Measurements from ENCODE around the gene GPX5.

The GPX5 gene

DNA sequence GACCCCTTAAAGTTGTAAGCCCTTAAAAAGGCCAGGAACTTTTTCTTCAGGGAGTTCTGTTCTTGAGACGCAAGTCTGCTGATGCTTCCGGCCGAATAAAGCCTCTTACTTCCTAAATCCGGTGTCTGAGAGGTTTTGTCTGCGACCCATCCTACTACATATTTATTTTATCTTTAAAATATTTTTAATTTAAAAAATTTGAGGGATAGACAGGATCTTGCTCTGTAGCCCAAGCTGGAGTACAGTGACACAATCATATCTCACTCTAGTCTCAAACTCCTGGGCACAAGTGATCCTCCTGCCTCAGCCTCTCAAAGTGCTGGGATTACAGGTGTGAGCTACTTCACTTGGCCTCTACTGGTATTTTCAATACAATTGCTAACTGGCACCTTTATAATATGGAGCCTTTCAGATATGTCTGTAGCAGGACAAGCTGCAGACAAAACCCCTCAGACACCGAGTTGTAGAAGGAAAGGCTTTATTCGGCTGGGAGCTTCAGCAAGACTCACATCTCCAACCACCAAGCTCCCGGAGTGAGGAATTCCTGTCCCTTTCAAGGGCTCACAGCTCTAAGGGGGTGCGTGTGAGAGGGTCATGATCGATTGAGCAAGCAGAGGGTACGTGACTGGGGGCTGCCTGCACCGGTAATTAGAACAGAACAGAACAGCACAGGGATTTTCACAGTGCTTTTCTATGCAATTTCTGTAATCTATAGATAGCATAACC, 41.0 kb downstream of the GPX5 start:
- Histone ChIP-seq H3K18ac (ENCODE audit: low read length) (no peak overlapping the region), H3K23ac (ENCODE audit: low read length) (no peak overlapping the region), H3K4me3 (ENCODE audit: low read length) (no peak overlapping the region), H3K9ac (ENCODE audit: low read length) (no peak overlapping the region), H2BK5ac (ENCODE audit: low read length) (no peak overlapping the region), H3K4ac (ENCODE audit: low read depth, low read length) (no peak overlapping the region), H3K36me3 (ENCODE audit: control insufficient read depth, insufficient read depth, low read length) (no peaks in the 10 kb centered on the region), H2AK5ac (ENCODE audit: low read length) (no peak overlapping the region), H3K4me1 (ENCODE audit: control insufficient read depth, low read depth, low read length) (no peaks in the 10 kb centered on the region), H2BK120ac (ENCODE audit: low read depth, low read length) (no peak overlapping the region), H3K4me2 (ENCODE audit: low read length) (no peak overlapping the region), H3K79me2 (ENCODE audit: control insufficient read depth, insufficient read depth, low read length) (no peaks in the 10 kb centered on the region), H3K56ac (ENCODE audit: low read length) (no peak overlapping the region), H2BK15ac (replicated peaks; ENCODE audit: low read depth) (no peak overlapping the region), H3K27ac (ENCODE audit: low read depth, low read length) (no peak overlapping the region), H4K5ac (ENCODE audit: low read length) (no peak overlapping the region), H3K79me1 (ENCODE audit: low read length) (no peaks in the 10 kb centered on the region), H4K8ac (ENCODE audit: low read depth, low read length) (no peak overlapping the region), H3K27me3 (ENCODE audit: insufficient read depth, low read length, poor library complexity) (no peaks in the 10 kb centered on the region)
- no CpG with 5 or more reads among the region's 12 CpGs for whole genome bisulfite sequencing (ENCODE audit: extremely low coverage, insufficient coverage, low lambda C conversion rate)
- no peak for DNase-seq

DNA sequence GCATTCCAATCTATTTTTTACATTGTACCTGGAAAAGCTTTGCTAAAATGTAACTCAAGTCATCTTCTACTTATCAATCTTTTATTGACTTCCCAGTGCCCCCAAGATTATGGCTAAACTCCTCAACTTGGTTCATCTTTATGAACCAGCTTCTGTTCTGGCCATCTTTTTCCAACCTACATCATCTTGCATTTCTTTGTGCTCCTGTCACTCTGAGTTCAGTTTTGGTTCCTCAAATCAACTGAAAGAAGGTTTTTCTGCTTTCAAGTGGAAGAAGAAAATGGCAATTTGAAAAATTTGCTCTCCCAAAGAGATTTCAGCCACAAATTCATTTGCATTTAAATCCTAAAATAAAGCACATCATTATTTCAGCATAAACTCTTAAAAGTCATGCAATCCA, 41.8 kb downstream of the GPX5 start:
- H2BK120ac ChIP-seq (ENCODE audit: low read depth, low read length), result no peak overlapping the region
- H3K27me3 ChIP-seq (ENCODE audit: insufficient read depth, low read length, poor library complexity), result no peaks in the 10 kb centered on the region
- no peak overlapping the region for H3K4ac ChIP-seq (ENCODE audit: low read depth, low read length)
- no peak overlapping the region for H4K8ac ChIP-seq (ENCODE audit: low read depth, low read length)
- no peaks in the 10 kb centered on the region for H3K79me1 ChIP-seq (ENCODE audit: low read length)
- no peak for DNase-seq
- H2AK5ac ChIP-seq (ENCODE audit: low read length), result no peak overlapping the region
- no peak overlapping the region for H3K4me3 ChIP-seq (ENCODE audit: low read length)
- no peak overlapping the region for H2BK5ac ChIP-seq (ENCODE audit: low read length)
- H3K79me2 ChIP-seq (ENCODE audit: control insufficient read depth, insufficient read depth, low read length), result no peaks in the 10 kb centered on the region
- no peaks in the 10 kb centered on the region for H3K4me1 ChIP-seq (ENCODE audit: control insufficient read depth, low read depth, low read length)
- H3K56ac ChIP-seq (ENCODE audit: low read length), result no peak overlapping the region
- no peak overlapping the region for H3K9ac ChIP-seq (ENCODE audit: low read length)
- no peak overlapping the region for H3K27ac ChIP-seq (ENCODE audit: low read depth, low read length)
- H4K5ac ChIP-seq (ENCODE audit: low read length), result no peak overlapping the region
- no peak overlapping the region for H3K18ac ChIP-seq (ENCODE audit: low read length)
- H2BK15ac ChIP-seq (replicated peaks; ENCODE audit: low read depth), result no peak overlapping the region
- no peak overlapping the region for H3K4me2 ChIP-seq (ENCODE audit: low read length)
- H3K36me3 ChIP-seq (ENCODE audit: control insufficient read depth, insufficient read depth, low read length), result no peaks in the 10 kb centered on the region
- no peak overlapping the region for H3K23ac ChIP-seq (ENCODE audit: low read length)

DNA sequence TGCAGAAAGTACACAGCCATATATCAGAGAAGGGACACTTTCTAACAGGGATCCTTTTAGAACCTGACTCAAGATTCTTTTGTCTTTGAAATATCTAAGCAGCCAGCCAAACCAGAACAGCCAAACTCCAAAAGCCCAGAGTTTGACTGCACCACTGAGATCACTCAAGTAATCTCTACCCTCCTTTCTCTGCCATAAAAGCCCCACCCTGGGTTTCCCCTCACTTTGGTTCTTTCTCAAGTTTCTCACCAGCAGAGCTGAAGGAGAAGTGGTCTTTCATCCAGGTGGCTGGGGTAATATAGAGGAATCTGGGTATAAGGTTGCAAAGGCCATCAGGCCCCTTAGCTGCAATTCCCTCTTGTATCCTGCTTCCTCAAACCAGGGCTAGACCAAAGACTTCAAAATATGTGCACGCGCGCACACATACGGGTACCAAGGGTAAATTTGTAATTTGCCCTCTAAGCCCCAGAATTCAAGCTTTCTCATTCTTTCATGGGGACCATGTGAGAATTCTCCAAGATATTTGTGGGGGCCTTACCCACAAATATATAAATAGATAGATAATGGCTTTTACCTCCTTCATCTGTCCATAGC, 42.9 kb downstream of the GPX5 start:
- Histone ChIP-seq H3K4ac (ENCODE audit: low read depth, low read length) (no peak overlapping the region), H3K4me3 (ENCODE audit: low read length) (no peak overlapping the region), H3K27ac (ENCODE audit: low read depth, low read length) (no peak overlapping the region), H3K27me3 (ENCODE audit: insufficient read depth, low read length, poor library complexity) (no peaks in the 10 kb centered on the region), H2AK5ac (ENCODE audit: low read length) (no peak overlapping the region), H3K79me1 (ENCODE audit: low read length) (no peaks in the 10 kb centered on the region), H4K5ac (ENCODE audit: low read length) (no peak overlapping the region), H4K8ac (ENCODE audit: low read depth, low read length) (no peak overlapping the region), H2BK15ac (replicated peaks; ENCODE audit: low read depth) (no peak overlapping the region), H3K4me1 (ENCODE audit: control insufficient read depth, low read depth, low read length) (no peaks in the 10 kb centered on the region), H3K79me2 (ENCODE audit: control insufficient read depth, insufficient read depth, low read length) (no peaks in the 10 kb centered on the region), H3K36me3 (ENCODE audit: control insufficient read depth, insufficient read depth, low read length) (no peaks in the 10 kb centered on the region), H3K23ac (ENCODE audit: low read length) (no peak overlapping the region), H3K9ac (ENCODE audit: low read length) (no peak overlapping the region), H3K4me2 (ENCODE audit: low read length) (no peak overlapping the region), H2BK120ac (ENCODE audit: low read depth, low read length) (no peak overlapping the region), H3K56ac (ENCODE audit: low read length) (no peak overlapping the region), H3K18ac (ENCODE audit: low read length) (no peak overlapping the region), H2BK5ac (ENCODE audit: low read length) (no peak overlapping the region)
- WGBS (ENCODE audit: extremely low coverage, insufficient coverage, low lambda C conversion rate), result no CpG with 5 or more reads among the region's 4 CpGs
- no peak for DNase-seq

DNA sequence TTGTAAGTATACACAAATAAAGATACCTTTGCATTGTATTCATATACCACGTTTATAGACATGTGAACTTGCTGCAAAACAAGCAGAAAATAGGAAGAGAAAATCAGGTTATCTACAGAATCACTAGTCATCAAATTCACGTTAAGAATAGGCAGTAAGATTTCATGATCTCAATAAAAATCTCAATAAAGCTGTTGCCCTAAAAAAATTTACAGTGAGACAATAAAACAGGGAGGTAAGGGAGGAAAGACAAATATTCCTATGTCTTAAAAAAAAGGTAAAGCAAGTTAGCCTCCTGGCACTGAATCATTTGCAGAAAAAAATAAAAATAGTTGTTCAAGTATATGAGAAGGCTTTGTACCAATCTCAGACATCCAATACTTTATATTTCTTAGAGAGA, 44.1 kb downstream of the GPX5 start:
- Histone ChIP-seq H3K27me3 (ENCODE audit: insufficient read depth, low read length, poor library complexity) (no peaks in the 10 kb centered on the region), H3K36me3 (ENCODE audit: control insufficient read depth, insufficient read depth, low read length) (no peaks in the 10 kb centered on the region), H4K5ac (ENCODE audit: low read length) (no peak overlapping the region), H2AK5ac (ENCODE audit: low read length) (no peak overlapping the region), H4K8ac (ENCODE audit: low read depth, low read length) (no peak overlapping the region), H2BK15ac (replicated peaks; ENCODE audit: low read depth) (no peak overlapping the region), H3K27ac (ENCODE audit: low read depth, low read length) (no peak overlapping the region), H3K4me1 (ENCODE audit: control insufficient read depth, low read depth, low read length) (no peaks in the 10 kb centered on the region), H3K4me2 (ENCODE audit: low read length) (no peak overlapping the region), H2BK5ac (ENCODE audit: low read length) (no peak overlapping the region), H3K79me1 (ENCODE audit: low read length) (no peaks in the 10 kb centered on the region), H3K4me3 (ENCODE audit: low read length) (no peak overlapping the region), H3K79me2 (ENCODE audit: control insufficient read depth, insufficient read depth, low read length) (no peaks in the 10 kb centered on the region), H3K18ac (ENCODE audit: low read length) (no peak overlapping the region), H3K23ac (ENCODE audit: low read length) (no peak overlapping the region), H3K9ac (ENCODE audit: low read length) (no peak overlapping the region), H2BK120ac (ENCODE audit: low read depth, low read length) (no peak overlapping the region), H3K4ac (ENCODE audit: low read depth, low read length) (no peak overlapping the region), H3K56ac (ENCODE audit: low read length) (no peak overlapping the region)
- no peak for DNase-seq
- no CpG with 5 or more reads among the region's 2 CpGs for WGBS (ENCODE audit: extremely low coverage, insufficient coverage, low lambda C conversion rate)

DNA sequence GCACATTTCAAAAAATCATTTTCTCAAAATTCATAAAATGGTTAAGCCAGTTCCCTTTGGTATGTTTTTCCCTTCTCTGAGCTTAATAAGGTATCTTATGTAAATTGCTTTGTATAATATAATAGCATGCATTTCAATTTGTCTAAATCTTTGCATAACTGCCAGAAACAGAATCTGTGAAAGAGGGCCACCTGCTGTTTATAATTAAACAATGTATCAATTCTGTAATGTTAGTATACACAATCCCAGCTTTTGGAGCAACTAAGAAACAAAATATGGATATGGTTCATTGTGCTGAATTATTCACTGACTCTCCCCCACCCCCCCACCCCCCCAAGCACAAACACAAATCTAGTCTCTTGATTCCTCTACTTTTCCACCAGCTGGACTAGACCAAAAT, 54.8 kb downstream of the GPX5 start:
- H3K79me1 ChIP-seq (ENCODE audit: low read length), result no peaks in the 10 kb centered on the region
- no peak overlapping the region for H3K56ac ChIP-seq (ENCODE audit: low read length)
- DNase-seq, result no peak
- no peak overlapping the region for H3K18ac ChIP-seq (ENCODE audit: low read length)
- no peak overlapping the region for H2BK15ac ChIP-seq (replicated peaks; ENCODE audit: low read depth)
- H3K79me2 ChIP-seq (ENCODE audit: control insufficient read depth, insufficient read depth, low read length), result no peaks in the 10 kb centered on the region
- no peak overlapping the region for H3K9ac ChIP-seq (ENCODE audit: low read length)
- H3K4me1 ChIP-seq (ENCODE audit: control insufficient read depth, low read depth, low read length), result no peaks in the 10 kb centered on the region
- H3K36me3 ChIP-seq (ENCODE audit: control insufficient read depth, insufficient read depth, low read length), result no peaks in the 10 kb centered on the region
- no peaks in the 10 kb centered on the region for H3K27me3 ChIP-seq (ENCODE audit: insufficient read depth, low read length, poor library complexity)
- H2AK5ac ChIP-seq (ENCODE audit: low read length), result no peak overlapping the region
- H3K27ac ChIP-seq (ENCODE audit: low read depth, low read length), result no peak overlapping the region
- H3K4me3 ChIP-seq (ENCODE audit: low read length), result no peak overlapping the region
- no peak overlapping the region for H4K5ac ChIP-seq (ENCODE audit: low read length)
- H2BK5ac ChIP-seq (ENCODE audit: low read length), result no peak overlapping the region
- H3K23ac ChIP-seq (ENCODE audit: low read length), result no peak overlapping the region
- no peak overlapping the region for H4K8ac ChIP-seq (ENCODE audit: low read depth, low read length)
- H3K4ac ChIP-seq (ENCODE audit: low read depth, low read length), result no peak overlapping the region
- no peak overlapping the region for H3K4me2 ChIP-seq (ENCODE audit: low read length)
- H2BK120ac ChIP-seq (ENCODE audit: low read depth, low read length), result no peak overlapping the region

DNA sequence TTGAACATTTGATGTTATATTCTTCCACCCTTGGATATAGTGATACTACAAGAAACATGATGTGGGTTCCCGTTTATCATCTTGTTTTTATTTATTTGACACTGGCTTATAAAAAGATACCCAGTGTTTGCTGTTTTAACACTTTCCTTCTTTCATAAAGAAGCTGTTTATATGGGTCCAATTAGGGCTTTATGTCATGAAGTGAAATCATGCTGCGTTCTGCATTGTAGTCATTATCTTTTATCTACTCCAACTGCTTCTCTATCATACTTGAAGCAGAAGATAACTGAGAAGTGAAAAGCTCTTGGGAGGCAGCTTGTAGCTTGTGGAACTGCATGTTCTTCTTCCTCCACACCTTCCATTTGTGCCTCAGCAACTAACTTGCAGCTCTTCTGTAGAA, 57.8 kb downstream of the GPX5 start:
- Histone ChIP-seq H3K36me3 (ENCODE audit: control insufficient read depth, insufficient read depth, low read length) (no peaks in the 10 kb centered on the region), H3K56ac (ENCODE audit: low read length) (no peak overlapping the region), H3K18ac (ENCODE audit: low read length) (no peak overlapping the region), H3K4me3 (ENCODE audit: low read length) (no peak overlapping the region), H3K27me3 (ENCODE audit: insufficient read depth, low read length, poor library complexity) (no peaks in the 10 kb centered on the region), H3K27ac (ENCODE audit: low read depth, low read length) (no peak overlapping the region), H2BK5ac (ENCODE audit: low read length) (no peak overlapping the region), H4K8ac (ENCODE audit: low read depth, low read length) (no peak overlapping the region), H3K4me2 (ENCODE audit: low read length) (no peak overlapping the region), H4K5ac (ENCODE audit: low read length) (no peak overlapping the region), H3K4ac (ENCODE audit: low read depth, low read length) (no peak overlapping the region), H3K9ac (ENCODE audit: low read length) (no peak overlapping the region), H2BK120ac (ENCODE audit: low read depth, low read length) (no peak overlapping the region), H3K79me1 (ENCODE audit: low read length) (no peaks in the 10 kb centered on the region), H2AK5ac (ENCODE audit: low read length) (no peak overlapping the region), H3K23ac (ENCODE audit: low read length) (no peak overlapping the region), H3K79me2 (ENCODE audit: control insufficient read depth, insufficient read depth, low read length) (no peaks in the 10 kb centered on the region), H3K4me1 (ENCODE audit: control insufficient read depth, low read depth, low read length) (peaks cover 3% of the 10 kb centered on the region), H2BK15ac (replicated peaks; ENCODE audit: low read depth) (no peak overlapping the region)
- no CpG with 5 or more reads among the region's 2 CpGs for WGBS (ENCODE audit: extremely low coverage, insufficient coverage, low lambda C conversion rate)
- DNase-seq, result peak; percentile 34

Measured in mesendoderm (in vitro differentiated cells).